Lower leg skin (tissue), 4 donors: Measurements from ENCODE around the gene BTN3A1. TPM values are rescaled to one million over a fixed set of nuclear protein-coding genes. Genes with fewer than 3 reads are reported as not detected.

Source experiments
- DNase-seq, 2 donors: peaks; one replicate each; pipeline ENCODE4 v3.0.0-alpha.2; 2019; ENCODE audit warnings: low spot score in 2 of 2
- H3K4me3 ChIP-seq: fragments of 200-600 bp; sonication (generic); 2 replicates; pipeline ENCODE4 v1.5.1; 2017; ENCODE audit warnings: mild to moderate bottlenecking, low read depth; ENCODE audit not compliant: poor library complexity, severe bottlenecking
- CTCF ChIP-seq, 3 donors: fragments of 450-650 bp; IDR thresholded peaks; one replicate each; pipeline ENCODE4 v1.5.1; 2016; ENCODE audit warnings: antibody characterized with exemption in 3 of 3, mild to moderate bottlenecking in 3 of 3, moderate library complexity in 2 of 3
- POLR2A ChIP-seq, 2 donors: fragments of 450-650 bp; IDR thresholded peaks; one replicate each; pipeline ENCODE4 v1.6.1; 2016 to 2017; ENCODE audit warnings: antibody characterized with exemption in 2 of 2, mild to moderate bottlenecking in 1 of 2, moderate library complexity in 1 of 2
- WGBS, 2 donors: methylation state at CpG; one replicate each; pipeline ENCODE4 v1.1.5; 2018; 5-methylcytosine and 5-hydroxymethylcytosine counted together
- intact Hi-C: fragments of 100-400 bp; cut with DNase I; formaldehyde crosslinking; loops from one replicate; pipeline ENCODE4 v1.15.0; 2023; ENCODE audit warnings: low total_unique reads
- total RNA-seq, 4 donors: library from RNA; depleted of rRNA; stranded (reverse); fragments of >200 nt; gene quantifications; one replicate each; pipeline ENCODE4 v1.1.0, GENCODE V29; 2016

The BTN3A1 gene
- total RNA-seq, 4 donors from 2014 or later, result 10.4 to 17.7 (median 15.1) TPM

GRCh38 chr6:26464014-26464413 lies 61.9 kb downstream of the BTN3A1 start:
- DNase-seq, result no peak
- H3K4me3 ChIP-seq, result no peak overlapping the region
- intact Hi-C loops, result no loop called here
- TF ChIP-seq POLR2A (IDR thresholded peaks at IDR 0.05) (no peak), CTCF (IDR thresholded peaks at IDR 0.05) (no peak)
- 92% methylated on average over 4 of the region's 4 CpGs for WGBS, 2 donors

- TF ChIP-seq CTCF (IDR thresholded peaks at IDR 0.05), result no peak
- intact Hi-C loops, result no loop called here
- 95 to 96% methylated on average over 7 of the region's 7 CpGs for WGBS, 2 donors
- no peak for DNase-seq
- H3K4me3 ChIP-seq, result no peak overlapping the region
Measured at GRCh38 chr6:26464416-26465131, 62.5 kb downstream of the BTN3A1 start.

Other genes with a start within 250 kb of the BTN3A1 start
- gene BTN3A2, start 37.1 kb upstream of the BTN3A1 start, total RNA-seq, result 10 to 100 TPM in 3 of 4 donors, 1 to 10 TPM in 1; 9.9 to 26.8 (median 18.5) TPM
- 10 to 100 TPM in 2 of 4 donors, 1 to 10 TPM in 2; 8.0 to 14.4 (median 10.2) TPM for gene BTN2A2, start 19.2 kb upstream of the BTN3A1 start, total RNA-seq
- gene BTN3A3, start 38.2 kb downstream of the BTN3A1 start, total RNA-seq, result 10 to 100 TPM in 2 of 4 donors, 1 to 10 TPM in 2; 4.5 to 16.7 (median 11.3) TPM
- gene BTN2A1, start 55.7 kb downstream of the BTN3A1 start, total RNA-seq, result 10 to 100 TPM in 3 of 4 donors, 1 to 10 TPM in 1; 9.9 to 16.4 (median 12.0) TPM
- gene BTN1A1, start 98.0 kb downstream of the BTN3A1 start, total RNA-seq, result not detected
- 10 to 100 TPM; 27.1 to 43.0 (median 39.2) TPM for gene HMGN4, start 136.1 kb downstream of the BTN3A1 start, total RNA-seq
- 10 to 100 TPM; 22.0 to 25.7 (median 24.2) TPM for gene ABT1, start 194.7 kb downstream of the BTN3A1 start, total RNA-seq